ENCODE results near the gene PPM1A. TPM values are rescaled to one million over a fixed set of nuclear protein-coding genes. Genes with fewer than 3 reads are reported as not detected.

PPM1A gene
- total and polyA plus RNA-seq, 9 of the 15 experiments (the other 6 are each of a cell fraction or from before 2014, with no cell fraction given), result 5.5 to 23.9 (median 15.2) TPM

GRCh38 chr14:60249321-60250256, 568 bp downstream of the PPM1A start (continued):
- no peak for TF ChIP-seq REST (IDR thresholded peaks at IDR 0.05; ENCODE audit: borderline replicate concordance)
- no peak for TF ChIP-seq REST (CRISPR knock-in tag; IDR thresholded peaks at IDR 0.05; ENCODE audit: low read depth)
- TF ChIP-seq ELF1 (tag; IDR thresholded peaks at IDR 0.05), result peak; percentile 7; the same call in 1 of the 2 replicates
- TF ChIP-seq RBBP5 (IDR thresholded peaks at IDR 0.05; ENCODE audit: borderline replicate concordance, insufficient read depth, low read length, poor library complexity, severe bottlenecking), result peak; percentile 38
- TF ChIP-seq ARID3A (IDR thresholded peaks at IDR 0.05; ENCODE audit: borderline replicate concordance, low read depth, low read length), result no peak
- peak in 1 of 2 experiments; percentile 10; a peak in 1 of 4 replicates for TF ChIP-seq SIN3A (IDR thresholded peaks at IDR 0.05; ENCODE audit: borderline replicate concordance in 2 of 2, control insufficient read depth in 1 of 2, low read depth in 2 of 2, low read length in 2 of 2)
- TF ChIP-seq ZBTB7A (IDR thresholded peaks at IDR 0.05; ENCODE audit: borderline replicate concordance, control insufficient read depth, low read depth, low read length), result peak; percentile 93
- TF ChIP-seq POLR3A (IDR thresholded peaks at IDR 0.05; ENCODE audit: borderline replicate concordance, extremely low read depth, insufficient read depth, insufficient read length), result no peak
- TF ChIP-seq SNRNP70 (optimal IDR thresholded peaks at IDR 0.05; ENCODE audit: low read depth, low read length), result no peak
- TF ChIP-seq ZNF217 (CRISPR knock-in tag; IDR thresholded peaks at IDR 0.05), result no peak
- no peak for TF ChIP-seq BACH1 (tag; IDR thresholded peaks at IDR 0.05)
- no peak for TF ChIP-seq TRIM25 (IDR thresholded peaks at IDR 0.05; ENCODE audit: borderline replicate concordance)
- TF ChIP-seq ZNF584 (CRISPR knock-in tag; IDR thresholded peaks at IDR 0.05; ENCODE audit: low read depth), result no peak
- TF ChIP-seq DPF2 (IDR thresholded peaks at IDR 0.05), result no peak

All from K562 (cell line).